Esophagus muscularis mucosa (tissue), 4 donors: Measurements from ENCODE around the gene TMEM132A. TPM values are rescaled to one million over a fixed set of nuclear protein-coding genes. Genes with fewer than 3 reads are reported as not detected.
"Not testable (repeated sequence)": the region's sequence is repeated elsewhere in the genome, so short reads cannot be mapped to it uniquely, and the experiment has no call there.

Experiments used
- DNase-seq: peaks from one replicate; pipeline ENCODE4 v3.0.0-alpha.2; 2017; ENCODE audit errors: extremely low spot score
- H3K27ac ChIP-seq, 4 donors: fragments of 200-600 bp; sonication (generic); replicated peaks in 1 of 4; 1 replicate in 3 of 4; 2 replicates in 1 of 4; pipeline ENCODE4 v1.5.1; 2016 to 2019; ENCODE audit warnings: mild to moderate bottlenecking in 1 of 4
- H3K27me3 ChIP-seq, 4 donors: fragments of 200-600 bp; sonication (generic); one replicate each; pipeline versions ENCODE4 v1.5.1 to v1.6.0; 2016 to 2019
- H3K36me3 ChIP-seq, 4 donors: fragments of 200-600 bp; sonication (generic); one replicate each; pipeline ENCODE4 v1.5.1; 2016 to 2019
- H3K4me1 ChIP-seq, 4 donors: fragments of 200-600 bp; sonication (generic); one replicate each; pipeline ENCODE4 v1.5.1; 2016 to 2019
- H3K4me3 ChIP-seq, 4 donors: fragments of 200-600 bp; sonication (generic); 1 replicate in 2 of 4; 2 replicates in 2 of 4; pipeline ENCODE4 v1.5.1; 2016 to 2019; ENCODE audit warnings: mild to moderate bottlenecking in 4 of 4, moderate library complexity in 1 of 4
- H3K9me3 ChIP-seq, 4 donors: fragments of 200-600 bp; sonication (generic); 1 replicate in 3 of 4; 2 replicates in 1 of 4; pipeline ENCODE4 v1.5.1; 2016 to 2019
- EP300 ChIP-seq: sonication (generic); formaldehyde crosslinking; IDR thresholded peaks from one replicate; pipeline ENCODE4 v1.6.1; 2017; ENCODE audit warnings: antibody characterized with exemption
- POLR2A ChIP-seq: fragments of 450-650 bp; IDR thresholded peaks from one replicate; pipeline ENCODE4 v1.6.1; 2017; ENCODE audit warnings: antibody characterized with exemption, moderate library complexity, mild to moderate bottlenecking, low read depth
- POLR2AphosphoS5 ChIP-seq, 2 donors: sonication (generic); formaldehyde crosslinking; IDR thresholded peaks; one replicate each; pipeline ENCODE4 v1.6.1; 2017; ENCODE audit warnings: antibody characterized with exemption in 2 of 2
- WGBS: methylation state at CpG from one replicate; pipeline ENCODE4 v1.1.5; 2018; 5-methylcytosine and 5-hydroxymethylcytosine counted together
- intact Hi-C: fragments of 100-400 bp; cut with DNase I; formaldehyde crosslinking; loops from one replicate; pipeline ENCODE4 v1.15.1; 2023
- total RNA-seq, 4 donors: library from RNA; depleted of rRNA; stranded (reverse); fragments of >200 nt; gene quantifications; one replicate each; pipeline versions ENCODE4 v1.1.0 to v1.2.1, GENCODE V29; 2016
- TF ChIP-seq, protein P1 (sequence below), 3 experiments: fragments of 200-600 bp in 2 of 3; fragments of 450-650 bp in 1 of 3; sonication (generic) in 2 of 3; IDR thresholded peaks; one replicate each; pipeline ENCODE4 v1.5.1; 2017 to 2019; ENCODE audit warnings: antibody characterized with exemption in 3 of 3, mild to moderate bottlenecking in 2 of 3, moderate library complexity in 1 of 3

TMEM132A gene
- total RNA-seq, 4 donors from 2014 or later, result 2.9 to 9.3 (median 6.8) TPM

DNA sequence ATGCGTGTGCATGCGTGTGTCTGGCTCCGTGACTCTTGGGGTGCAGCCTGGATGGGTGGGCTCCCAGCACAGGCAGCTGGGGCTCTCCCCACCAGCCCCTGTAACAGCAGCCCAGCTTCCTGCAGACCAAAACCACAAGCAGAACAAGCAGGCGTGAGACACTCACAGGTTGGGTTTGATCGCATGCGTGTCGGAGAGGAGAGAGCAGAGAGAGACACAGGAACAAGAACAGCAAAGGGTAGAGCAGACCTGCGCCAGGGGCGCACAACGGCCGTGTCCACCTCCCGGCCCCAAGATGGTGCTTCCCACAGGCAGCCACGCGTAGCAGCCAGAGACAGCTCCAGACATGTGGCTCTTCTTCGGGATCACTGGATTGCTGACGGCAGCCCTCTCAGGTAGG, 47.3 kb downstream of the TMEM132A start, which contains the start of gene CD6:
CD6 (plus strand) TSS at position 161 of the 400 bp plus-strand sequence; CDS start at position 347, 186 bp downstream.
- Histone ChIP-seq H3K4me3 (no peak within 1 kb of the TSS), H3K9me3 (no peaks in the 10 kb centered on the region), H3K27ac (no peak within 1 kb of the TSS), H3K36me3 (no peaks in the 10 kb centered on the region), H3K4me1 (no peaks in the 10 kb centered on the region), H3K27me3 (no peaks in the 10 kb centered on the region)
- intact Hi-C loops, result loop anchor here (2.0 kb wide), 1 partner anchor 157 kb away; no protein-coding TSS in a partner anchor
- TF ChIP-seq EP300 (no peak), POLR2A (no peak), POLR2AphosphoS5 (IDR thresholded peaks at IDR 0.05) (no peak)
- TF ChIP-seq, protein P1, sequence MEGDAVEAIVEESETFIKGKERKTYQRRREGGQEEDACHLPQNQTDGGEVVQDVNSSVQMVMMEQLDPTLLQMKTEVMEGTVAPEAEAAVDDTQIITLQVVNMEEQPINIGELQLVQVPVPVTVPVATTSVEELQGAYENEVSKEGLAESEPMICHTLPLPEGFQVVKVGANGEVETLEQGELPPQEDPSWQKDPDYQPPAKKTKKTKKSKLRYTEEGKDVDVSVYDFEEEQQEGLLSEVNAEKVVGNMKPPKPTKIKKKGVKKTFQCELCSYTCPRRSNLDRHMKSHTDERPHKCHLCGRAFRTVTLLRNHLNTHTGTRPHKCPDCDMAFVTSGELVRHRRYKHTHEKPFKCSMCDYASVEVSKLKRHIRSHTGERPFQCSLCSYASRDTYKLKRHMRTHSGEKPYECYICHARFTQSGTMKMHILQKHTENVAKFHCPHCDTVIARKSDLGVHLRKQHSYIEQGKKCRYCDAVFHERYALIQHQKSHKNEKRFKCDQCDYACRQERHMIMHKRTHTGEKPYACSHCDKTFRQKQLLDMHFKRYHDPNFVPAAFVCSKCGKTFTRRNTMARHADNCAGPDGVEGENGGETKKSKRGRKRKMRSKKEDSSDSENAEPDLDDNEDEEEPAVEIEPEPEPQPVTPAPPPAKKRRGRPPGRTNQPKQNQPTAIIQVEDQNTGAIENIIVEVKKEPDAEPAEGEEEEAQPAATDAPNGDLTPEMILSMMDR (IDR thresholded peaks at IDR 0.05), result no peak
- DNase-seq, result no peak
- 90% methylated on average over 12 of the region's 16 CpGs for WGBS

DNA sequence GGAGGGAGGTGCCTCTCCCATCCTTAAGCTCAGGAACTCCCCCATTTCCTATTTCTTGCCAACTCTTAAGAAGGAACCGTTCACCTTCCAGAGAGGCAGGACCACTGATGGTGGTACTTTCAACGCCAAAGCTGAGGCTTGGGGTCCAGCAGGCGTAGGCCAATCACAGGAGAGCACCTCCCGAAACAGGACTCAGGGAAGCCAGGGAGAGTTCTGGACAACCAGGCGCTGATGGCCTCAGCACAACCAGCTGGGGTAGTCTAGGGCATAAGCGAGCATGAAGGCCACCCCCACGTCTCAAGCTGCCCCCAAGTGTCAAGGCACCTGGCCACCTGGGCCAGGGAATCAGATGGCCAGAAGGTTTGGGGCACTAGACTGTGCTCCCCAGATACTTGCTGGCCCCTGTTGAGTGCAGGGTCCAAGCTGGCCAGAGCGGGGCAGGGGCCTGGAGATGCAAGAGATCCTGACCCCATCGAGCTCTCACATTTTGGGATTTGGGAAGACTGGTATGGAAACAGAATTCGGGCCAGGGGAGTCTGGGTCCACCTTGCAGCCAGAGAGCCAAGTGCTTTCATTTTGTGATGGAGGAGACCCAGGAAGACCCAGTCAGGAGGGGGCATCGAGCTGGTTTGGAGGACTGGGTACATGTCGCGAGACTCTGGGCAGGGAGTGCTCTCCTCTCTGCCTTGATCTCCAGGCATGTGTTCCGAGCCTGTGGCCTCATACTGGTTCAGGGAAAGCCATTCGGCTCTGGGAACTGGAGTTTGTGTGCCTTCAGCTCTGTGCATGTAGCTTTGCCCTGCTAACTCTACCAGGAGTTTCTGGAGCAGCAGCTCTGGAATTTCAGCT, 48.1 kb downstream of the TMEM132A start:
- no peak for TF ChIP-seq EP300
- TF ChIP-seq, protein P1 (IDR thresholded peaks at IDR 0.05), result no peak
- TF ChIP-seq POLR2AphosphoS5 (IDR thresholded peaks at IDR 0.05), result no peak
- TF ChIP-seq POLR2A, result no peak
- WGBS, result 85% methylated on average over 9 of the region's 15 CpGs
- H3K9me3 ChIP-seq, result no peaks in the 10 kb centered on the region
- no peaks in the 10 kb centered on the region for H3K36me3 ChIP-seq
- H3K4me3 ChIP-seq, result no peak overlapping the region
- no peak overlapping the region for H3K27ac ChIP-seq
- no peaks in the 10 kb centered on the region for H3K27me3 ChIP-seq
- intact Hi-C loops, result no loop called here
- H3K4me1 ChIP-seq, result no peaks in the 10 kb centered on the region
- DNase-seq, result no peak

DNA sequence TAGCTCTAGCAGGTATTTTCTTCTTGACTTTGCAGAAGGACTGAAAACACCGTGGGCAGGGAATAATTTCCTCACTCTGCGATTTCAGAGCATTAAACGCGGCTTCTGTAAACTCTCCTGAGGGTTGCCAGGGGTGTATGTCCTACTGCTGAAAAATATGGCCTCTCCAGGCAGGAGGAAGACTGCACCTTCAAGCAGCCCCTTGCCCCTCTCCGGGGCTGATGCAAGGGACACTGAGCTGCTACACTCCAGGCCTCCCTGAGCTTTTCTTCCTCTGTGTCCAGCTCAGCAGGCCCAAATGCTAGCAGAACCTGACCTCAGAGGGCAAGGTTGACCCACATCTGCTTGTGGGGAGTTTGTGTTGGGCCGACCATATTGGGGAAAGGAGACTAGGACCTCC, 49.4 kb downstream of the TMEM132A start:
- DNase-seq, result no peak
- Histone ChIP-seq H3K36me3 (no peaks in the 10 kb centered on the region), H3K27ac (no peak overlapping the region), H3K27me3 (no peaks in the 10 kb centered on the region), H3K9me3 (no peaks in the 10 kb centered on the region), H3K4me3 (no peak overlapping the region), H3K4me1 (no peaks in the 10 kb centered on the region)
- TF ChIP-seq POLR2A, result no peak
- TF ChIP-seq, protein P1 (IDR thresholded peaks at IDR 0.05), result no peak
- TF ChIP-seq EP300, result no peak
- no peak for TF ChIP-seq POLR2AphosphoS5 (IDR thresholded peaks at IDR 0.05)
- WGBS, result 86% methylated on average over 6 of the region's 6 CpGs
- intact Hi-C loops, result no loop called here

DNA sequence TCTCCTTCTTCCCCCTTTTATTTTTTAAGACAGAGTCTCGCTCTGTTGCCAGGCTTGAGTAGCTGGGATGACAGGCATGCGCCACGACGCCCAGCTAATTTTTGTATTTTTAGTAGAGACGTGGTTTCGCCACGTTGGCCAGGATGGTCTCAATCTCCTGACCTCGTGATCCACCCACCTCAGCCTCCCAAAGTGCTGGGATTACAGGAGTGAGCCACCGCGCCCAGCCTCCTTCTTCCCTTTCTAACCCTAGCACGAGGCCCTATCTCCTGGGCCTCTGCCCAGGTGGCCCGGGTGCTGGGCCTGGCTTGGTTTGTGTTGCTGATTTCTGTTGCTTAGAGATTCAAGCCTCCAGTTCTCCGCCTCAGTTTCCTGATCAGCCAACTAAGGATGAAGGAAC, 50.1 kb downstream of the TMEM132A start:
- 90% methylated on average over 13 of the region's 13 CpGs for WGBS
- H3K27ac ChIP-seq, H3K9me3 ChIP-seq, H3K4me3 ChIP-seq, intact Hi-C loops, DNase-seq, H3K4me1 ChIP-seq, H3K27me3 ChIP-seq, H3K36me3 ChIP-seq: not testable (repeated sequence)

DNA sequence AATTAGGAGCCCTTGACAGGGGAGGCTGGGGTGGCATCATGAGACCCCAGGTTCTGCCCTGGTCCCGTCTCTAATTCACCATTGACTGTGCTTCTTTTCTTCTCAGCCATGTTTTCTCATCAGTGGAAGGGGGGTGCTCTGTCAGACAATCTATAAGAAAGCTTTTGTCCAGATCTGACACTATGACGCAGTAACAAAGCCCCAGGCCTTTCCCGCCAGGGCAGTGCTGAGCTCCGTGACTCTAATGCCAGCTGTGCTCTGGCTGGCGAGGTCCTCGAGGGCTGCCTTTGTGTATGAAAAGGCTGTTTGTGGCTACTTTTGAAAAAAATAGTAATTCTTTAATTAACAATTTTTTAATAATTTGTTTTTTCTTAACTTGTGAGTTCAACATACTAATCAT, 50.5 kb downstream of the TMEM132A start:
- no peak for DNase-seq
- H3K27ac ChIP-seq, result no peak overlapping the region
- WGBS, result 84% methylated on average over 6 of the region's 6 CpGs

More for the DNA sequence above, 50.5 kb downstream of the TMEM132A start:
- no peaks in the 10 kb centered on the region for H3K4me1 ChIP-seq
- no peaks in the 10 kb centered on the region for H3K9me3 ChIP-seq
- no peak overlapping the region for H3K4me3 ChIP-seq
- intact Hi-C loops, result no loop called here
- H3K27me3 ChIP-seq, result no peaks in the 10 kb centered on the region
- H3K36me3 ChIP-seq, result no peaks in the 10 kb centered on the region
- no peak for TF ChIP-seq EP300
- TF ChIP-seq POLR2A, result no peak
- TF ChIP-seq, protein P1 (IDR thresholded peaks at IDR 0.05), result no peak
- no peak for TF ChIP-seq POLR2AphosphoS5 (IDR thresholded peaks at IDR 0.05)
